Neural cell (in vitro differentiated cells): Measurements from ENCODE around the gene GNPTAB. TPM values are rescaled to one million over a fixed set of nuclear protein-coding genes. Genes with fewer than 3 reads are reported as not detected.

Experiments
- H2AFZ ChIP-seq: fragments of 200-600, 300-800 bp; sonication (generic), shearing (Covaris generic); 2 replicates; pipeline ENCODE4 v1.6.0; 2014; ENCODE audit warnings: low read depth, mild to moderate bottlenecking, antibody characterized with exemption, low read length, moderate library complexity
- H3F3A ChIP-seq: fragments of 200-600 bp; shearing (Covaris generic); 2 replicates; pipeline ENCODE4 v1.6.1; 2016; ENCODE audit warnings: mild to moderate bottlenecking, moderate library complexity, mixed read lengths, antibody characterized with exemption, low read length; ENCODE audit not compliant: insufficient read depth, poor library complexity, severe bottlenecking
- H3K27ac ChIP-seq: fragments of 200-600, 300-800 bp; sonication (generic), shearing (Covaris generic); 2 replicates; pipeline ENCODE4 v1.5.1; 2014; ENCODE audit warnings: mild to moderate bottlenecking, low read length, moderate library complexity
- H3K27me3 ChIP-seq: fragments of 300-800, 200-600 bp; sonication (generic), shearing (Covaris generic); 2 replicates; pipeline ENCODE4 v1.6.0; 2014; ENCODE audit warnings: mild to moderate bottlenecking, low read depth, low read length, moderate library complexity; ENCODE audit not compliant: insufficient read depth
- H3K36me3 ChIP-seq: fragments of 300-800, 200-600 bp; sonication (generic), shearing (Covaris generic); 2 replicates; pipeline ENCODE4 v1.5.1; 2014; ENCODE audit warnings: mild to moderate bottlenecking, antibody characterized with exemption, low read length, moderate library complexity; ENCODE audit not compliant: insufficient read depth
- H3K4me2 ChIP-seq: fragments of 300-800, 200-600 bp; sonication (generic), shearing (Covaris generic); 2 replicates; pipeline ENCODE4 v1.6.0; 2014; ENCODE audit warnings: mild to moderate bottlenecking, low read length
- H3K4me3 ChIP-seq: fragments of 300-800, 200-600 bp; sonication (generic), shearing (Covaris generic); 2 replicates; pipeline ENCODE4 v1.5.1; 2014; ENCODE audit warnings: mild to moderate bottlenecking, low read length, moderate library complexity
- H3K79me2 ChIP-seq: fragments of 200-600 bp; shearing (Covaris generic); replicated peaks from 2 replicates; pipeline ENCODE4 v1.6.0; 2014; ENCODE audit warnings: mild to moderate bottlenecking, low read length, moderate library complexity; ENCODE audit not compliant: insufficient read depth
- H3K9ac ChIP-seq: fragments of 300-800, 200-600 bp; sonication (generic), shearing (Covaris generic); 2 replicates; pipeline ENCODE4 v1.6.1; 2016; ENCODE audit warnings: mild to moderate bottlenecking, low read length, mixed read lengths
- H3K9me2 ChIP-seq: fragments of 200-600 bp; shearing (Covaris generic); 2 replicates; pipeline ENCODE4 v1.6.1; 2016; ENCODE audit warnings: mild to moderate bottlenecking, low read length, mixed read lengths; ENCODE audit not compliant: insufficient read depth
- H3K9me3 ChIP-seq: fragments of 200-600, 300-800 bp; sonication (generic), shearing (Covaris generic); 2 replicates; pipeline ENCODE4 v1.6.1; 2016; ENCODE audit warnings: mild to moderate bottlenecking, mixed run types, low read length, moderate library complexity, mixed read lengths
- H4K20me1 ChIP-seq: fragments of 200-600 bp; shearing (Covaris generic); 2 replicates; pipeline ENCODE4 v1.6.1; 2016; ENCODE audit warnings: mild to moderate bottlenecking, mixed run types; ENCODE audit not compliant: insufficient read depth
- CTCF ChIP-seq: fragments of 450-650 bp; IDR thresholded peaks from 2 replicates; pipeline ENCODE4 v1.5.1; 2014; ENCODE audit warnings: antibody characterized with exemption, mild to moderate bottlenecking, moderate library complexity; ENCODE audit not compliant: poor library complexity, severe bottlenecking
- EP300 ChIP-seq: fragments of 450-650 bp; conservative IDR thresholded peaks from 2 replicates; pipeline ENCODE4 v1.6.1; 2014; ENCODE audit warnings: antibody characterized with exemption, mild to moderate bottlenecking, moderate library complexity; ENCODE audit not compliant: poor library complexity, severe bottlenecking
- EZH2 ChIP-seq: fragments of 200-600, 300-800 bp; shearing (Covaris generic), sonication (generic); IDR thresholded peaks from 2 replicates; pipeline ENCODE4 v1.6.1; 2014; ENCODE audit warnings: antibody characterized with exemption, low read length, borderline replicate concordance, mild to moderate bottlenecking; ENCODE audit not compliant: insufficient read depth, poor library complexity, severe bottlenecking
- MXI1 ChIP-seq: fragments of 450-650 bp; conservative IDR thresholded peaks from 2 replicates; pipeline ENCODE4 v1.6.1; 2014; ENCODE audit warnings: antibody characterized with exemption, mild to moderate bottlenecking; ENCODE audit not compliant: poor library complexity, severe bottlenecking
- POLR2AphosphoS5 ChIP-seq: IDR thresholded peaks from 2 replicates; pipeline ENCODE4 v1.6.1; 2012
- RAD21 ChIP-seq: fragments of 450-650 bp; conservative IDR thresholded peaks from 2 replicates; pipeline ENCODE4 v1.6.1; 2014; ENCODE audit warnings: antibody characterized with exemption, mild to moderate bottlenecking, moderate library complexity
- REST ChIP-seq: IDR thresholded peaks from 2 replicates; pipeline ENCODE4 v1.6.1; 2012; ENCODE audit warnings: borderline replicate concordance
- SMC3 ChIP-seq: fragments of 450-650 bp; conservative IDR thresholded peaks from 2 replicates; pipeline ENCODE4 v1.6.1; 2014; ENCODE audit warnings: antibody characterized with exemption, mild to moderate bottlenecking, moderate library complexity; ENCODE audit not compliant: poor library complexity
- TAF1 ChIP-seq: IDR thresholded peaks from 2 replicates; pipeline ENCODE4 v1.6.1; 2012; ENCODE audit warnings: low read depth
- polyA plus RNA-seq: library from polyadenylated mRNA; depleted of rRNA; stranded (reverse); fragments of >200 nt; gene quantifications from 2 replicates; pipeline ENCODE4 v1.2.3, GENCODE V29; 2014

GNPTAB gene
- polyA plus RNA-seq, 1 donor from 2014 or later: 80.0 TPM

- no peaks in the 10 kb centered on the region for H3K79me2 ChIP-seq
- H3K36me3 ChIP-seq: no peaks in the 10 kb centered on the region
- H2AFZ ChIP-seq: no peak overlapping the region
- no peaks in the 10 kb centered on the region for H3K27me3 ChIP-seq
- no peaks in the 10 kb centered on the region for H3K9me3 ChIP-seq
- no peaks in the 10 kb centered on the region for H3K9me2 ChIP-seq
- no peak overlapping the region for H3K4me2 ChIP-seq
- H3K27ac ChIP-seq: no peak overlapping the region
- no peaks in the 10 kb centered on the region for H4K20me1 ChIP-seq
- no peak overlapping the region for H3K4me3 ChIP-seq
- H3K9ac ChIP-seq: no peak overlapping the region
- no peaks in the 10 kb centered on the region for H3F3A ChIP-seq
- TF ChIP-seq EP300 (no peak), MXI1 (no peak), REST (no peak), EZH2 (no peak), POLR2AphosphoS5 (no peak), TAF1 (no peak), RAD21 (no peak), CTCF (no peak), SMC3 (no peak)
These were observed 29.2 kb upstream of the GNPTAB start for GRCh38 chr12:101859664-101860607.

GRCh38 chr12:101858361-101858760 is 27.6 kb upstream of the GNPTAB start:
- Histone ChIP-seq H3K9me2 (no peaks in the 10 kb centered on the region), H3K9ac (no peak overlapping the region), H3K27me3 (no peaks in the 10 kb centered on the region), H3K4me2 (no peak overlapping the region), H3K9me3 (no peaks in the 10 kb centered on the region), H3K36me3 (no peaks in the 10 kb centered on the region), H3K27ac (no peak overlapping the region), H3K4me3 (no peak overlapping the region), H2AFZ (no peak overlapping the region), H3F3A (no peaks in the 10 kb centered on the region), H3K79me2 (no peaks in the 10 kb centered on the region), H4K20me1 (no peaks in the 10 kb centered on the region)
- TF ChIP-seq RAD21 (no peak), REST (no peak), POLR2AphosphoS5 (no peak), TAF1 (no peak), EP300 (no peak), SMC3 (no peak), MXI1 (no peak), CTCF (no peak), EZH2 (no peak)
